ENCODE measurements around the gene PPM1B. TPM values are rescaled to one million over a fixed set of nuclear protein-coding genes. Genes with fewer than 3 reads are reported as not detected.

Gene PPM1B
- total RNA-seq, 4 donors from 2014 or later, result 49.1 to 63.5 (median 55.1) TPM

DNA sequence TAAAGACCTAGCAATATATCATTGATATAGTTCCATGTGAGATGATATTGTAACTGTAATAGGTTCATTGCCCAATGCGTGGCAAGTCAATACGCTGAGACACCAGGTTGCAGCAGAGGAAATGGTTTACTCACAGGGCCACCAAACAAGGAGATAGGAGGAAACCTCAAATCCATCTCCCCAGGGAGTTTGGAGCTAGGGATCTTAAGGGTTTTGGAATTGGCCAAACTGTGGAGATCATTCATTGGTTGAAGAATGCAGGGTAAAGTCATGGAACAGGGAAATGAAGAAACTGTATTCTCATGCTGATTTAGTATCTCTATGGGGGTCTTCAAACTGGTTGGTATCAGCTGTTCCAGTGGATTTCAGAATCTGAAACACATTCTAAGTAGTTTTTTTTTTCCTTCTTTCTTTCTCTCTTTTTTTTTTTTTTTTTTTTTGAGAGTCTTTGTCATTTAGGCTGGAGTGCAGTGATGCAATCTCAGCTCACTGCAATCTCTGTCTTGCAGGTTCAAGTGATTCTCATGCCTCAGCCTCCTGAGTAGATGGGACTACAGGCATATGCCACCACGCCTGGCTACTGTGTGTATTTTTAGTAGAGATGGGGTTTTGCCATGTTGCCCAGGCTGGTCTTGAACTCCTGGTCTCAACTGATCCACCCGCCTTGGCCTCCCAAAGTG, 30.7 kb upstream of the PPM1B start:
- no peak for ATAC-seq (ENCODE audit: low FRiP score)
- no peak for DNase-seq (ENCODE audit: low spot score)
- TF ChIP-seq, protein P1, sequence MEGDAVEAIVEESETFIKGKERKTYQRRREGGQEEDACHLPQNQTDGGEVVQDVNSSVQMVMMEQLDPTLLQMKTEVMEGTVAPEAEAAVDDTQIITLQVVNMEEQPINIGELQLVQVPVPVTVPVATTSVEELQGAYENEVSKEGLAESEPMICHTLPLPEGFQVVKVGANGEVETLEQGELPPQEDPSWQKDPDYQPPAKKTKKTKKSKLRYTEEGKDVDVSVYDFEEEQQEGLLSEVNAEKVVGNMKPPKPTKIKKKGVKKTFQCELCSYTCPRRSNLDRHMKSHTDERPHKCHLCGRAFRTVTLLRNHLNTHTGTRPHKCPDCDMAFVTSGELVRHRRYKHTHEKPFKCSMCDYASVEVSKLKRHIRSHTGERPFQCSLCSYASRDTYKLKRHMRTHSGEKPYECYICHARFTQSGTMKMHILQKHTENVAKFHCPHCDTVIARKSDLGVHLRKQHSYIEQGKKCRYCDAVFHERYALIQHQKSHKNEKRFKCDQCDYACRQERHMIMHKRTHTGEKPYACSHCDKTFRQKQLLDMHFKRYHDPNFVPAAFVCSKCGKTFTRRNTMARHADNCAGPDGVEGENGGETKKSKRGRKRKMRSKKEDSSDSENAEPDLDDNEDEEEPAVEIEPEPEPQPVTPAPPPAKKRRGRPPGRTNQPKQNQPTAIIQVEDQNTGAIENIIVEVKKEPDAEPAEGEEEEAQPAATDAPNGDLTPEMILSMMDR (IDR thresholded peaks at IDR 0.05), result no peak

DNA sequence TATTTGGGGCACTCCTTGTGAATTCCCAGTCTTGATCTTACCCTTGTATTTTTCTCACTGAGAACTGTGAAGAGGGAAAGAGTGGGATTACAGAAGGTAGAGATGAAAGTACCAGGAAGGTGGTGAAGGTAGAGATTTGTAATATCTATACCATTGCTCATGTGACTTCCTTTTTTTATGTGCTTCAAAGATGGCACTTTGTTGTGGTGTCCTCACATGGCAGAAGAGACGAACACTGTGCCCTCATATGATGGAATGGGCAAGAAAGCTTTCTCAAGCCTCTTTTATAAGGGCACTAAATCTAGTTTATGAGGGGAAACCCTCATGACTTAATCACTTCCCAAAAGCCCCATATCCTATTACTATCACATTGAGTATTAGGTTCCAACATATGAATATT, 28.9 kb upstream of the PPM1B start:
- DNase-seq (ENCODE audit: low spot score) (no peak), ATAC-seq (ENCODE audit: low FRiP score) (no peak)
- TF ChIP-seq, protein P1 (IDR thresholded peaks at IDR 0.05), result no peak

- TF ChIP-seq, protein P1 (IDR thresholded peaks at IDR 0.05), result no peak
- ATAC-seq (ENCODE audit: low FRiP score) (no peak), DNase-seq (ENCODE audit: low spot score) (no peak)
Measured at GRCh38 chr2:44142306-44142705, 26.4 kb upstream of the PPM1B start.

GRCh38 chr2:44143701-44144100, 25.0 kb upstream of the PPM1B start:
- TF ChIP-seq, protein P1 (IDR thresholded peaks at IDR 0.05), result no peak
- no peak for DNase-seq (ENCODE audit: low spot score)
- no peak for ATAC-seq (ENCODE audit: low FRiP score)

GRCh38 chr2:44148999-44149398, 19.7 kb upstream of the PPM1B start:
- no peak for ATAC-seq (ENCODE audit: low FRiP score)
- no peak for DNase-seq (ENCODE audit: low spot score)
- TF ChIP-seq, protein P1 (IDR thresholded peaks at IDR 0.05), result no peak

DNA sequence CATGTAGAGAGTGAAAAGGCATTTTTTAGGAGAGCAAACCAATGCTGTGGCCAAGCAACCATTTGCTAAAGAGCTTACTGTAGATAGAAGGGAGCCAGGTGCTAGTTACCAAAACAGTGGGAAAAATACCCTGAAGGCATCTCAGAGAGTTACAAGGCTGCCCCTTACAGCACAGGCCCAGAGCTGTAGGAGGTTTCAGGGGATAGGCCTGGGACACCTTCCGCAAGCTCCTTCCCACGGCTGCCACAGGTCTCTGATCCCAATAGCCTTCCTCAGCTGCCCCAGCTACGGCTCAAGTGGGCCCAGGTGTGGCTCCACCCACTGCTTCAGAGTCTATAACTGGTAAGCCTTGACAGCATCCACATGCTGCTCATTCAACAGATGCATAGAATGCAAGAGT, 18.2 kb upstream of the PPM1B start:
- ATAC-seq (ENCODE audit: low FRiP score) (no peak), DNase-seq (ENCODE audit: low spot score) (no peak)
- TF ChIP-seq, protein P1 (IDR thresholded peaks at IDR 0.05), result no peak

Measured in omental fat pad (tissue), 4 donors.